ENCODE measurements around the gene NKD2. TPM values are rescaled to one million over a fixed set of nuclear protein-coding genes. Genes with fewer than 3 reads are reported as not detected.

The NKD2 gene
- total and polyA plus RNA-seq, 11 donors: 0.56 to 6.6 (median 2.3) TPM

- TF ChIP-seq POLR2A (IDR thresholded peaks at IDR 0.05) (no peak), CTCF (IDR thresholded peaks at IDR 0.05) (no peak)
- no peaks in the 10 kb centered on the region for H3K9me3 ChIP-seq
- ATAC-seq: no peak
- peaks cover 0 to 9% (median 0%) of the 10 kb centered on the region in 9 donors for H3K27me3 ChIP-seq
- no peak overlapping the region for H3K4me3 ChIP-seq
- no peaks in the 10 kb centered on the region for H3K36me3 ChIP-seq
- intact Hi-C loops (cut with DNase I): no loop called here
- peak in 3 of 5 donors; percentile 17 to 32 (median 17) for DNase-seq
- H3K27ac ChIP-seq: no peak overlapping the region
- WGBS, 4 donors: 88 to 99% (median 92%) methylated on average over 15 to 16 of the region's 16 CpGs
- H3K4me1 ChIP-seq: no peaks in the 10 kb centered on the region
Observed at GRCh38 chr5:1032011-1032410, 23.4 kb downstream of the NKD2 start.

GRCh38 chr5:1032551-1033027 is 24.0 kb downstream of the NKD2 start:
- intact Hi-C loops (cut with DNase I): no loop called here
- no peaks in the 10 kb centered on the region for H3K36me3 ChIP-seq
- no peaks in the 10 kb centered on the region for H3K9me3 ChIP-seq
- ATAC-seq (no peak), DNase-seq (peak in 3 of 5 donors; percentile 13 to 51 (median 17))
- no peak overlapping the region for H3K4me3 ChIP-seq
- peaks cover 0 to 9% (median 0%) of the 10 kb centered on the region in 9 donors for H3K27me3 ChIP-seq
- no peak overlapping the region for H3K27ac ChIP-seq
- H3K4me1 ChIP-seq: no peaks in the 10 kb centered on the region
- TF ChIP-seq POLR2A (IDR thresholded peaks at IDR 0.05) (no peak), CTCF (IDR thresholded peaks at IDR 0.05) (no peak)
- 89 to 97% (median 94%) methylated on average over 9 to 14 of the region's 14 CpGs for WGBS, 4 donors

- ATAC-seq (no peak), DNase-seq (peak in 3 of 5 donors; percentile 14 to 55 (median 16))
- Histone ChIP-seq H3K27ac (no peak overlapping the region), H3K36me3 (peaks cover 0 to 3% (median 0%) of the 10 kb centered on the region in 9 donors), H3K9me3 (no peaks in the 10 kb centered on the region), H3K27me3 (peaks cover 0 to 9% (median 0%) of the 10 kb centered on the region in 9 donors), H3K4me1 (no peaks in the 10 kb centered on the region), H3K4me3 (no peak overlapping the region)
- intact Hi-C loops (cut with DNase I): no loop called here
- TF ChIP-seq POLR2A (IDR thresholded peaks at IDR 0.05): no peak
- TF ChIP-seq CTCF (IDR thresholded peaks at IDR 0.05): no peak
- 93 to 95% (median 94%) methylated on average over 20 to 26 of the region's 26 CpGs for WGBS, 4 donors
Observed at GRCh38 chr5:1033178-1033577, 24.6 kb downstream of the NKD2 start.

- TF ChIP-seq CTCF (IDR thresholded peaks at IDR 0.05) (no peak), POLR2A (IDR thresholded peaks at IDR 0.05) (no peak)
- DNase-seq: peak in 2 of 5 donors; percentile 17 to 51
- intact Hi-C loops (cut with DNase I): no loop called here
Observed at GRCh38 chr5:1033606-1034420, 25.2 kb downstream of the NKD2 start.

More at GRCh38 chr5:1033606-1034420, 25.2 kb downstream of the NKD2 start:
- ATAC-seq: no peak
- Histone ChIP-seq H3K36me3 (peaks cover 0 to 3% (median 0%) of the 10 kb centered on the region in 9 donors), H3K27me3 (peaks cover 0 to 8% (median 0%) of the 10 kb centered on the region in 9 donors), H3K9me3 (no peaks in the 10 kb centered on the region), H3K4me1 (no peaks in the 10 kb centered on the region), H3K4me3 (no peak overlapping the region), H3K27ac (no peak overlapping the region)
- WGBS, 4 donors: 91 to 94% (median 92%) methylated on average over 25 to 29 of the region's 29 CpGs
